Heart left ventricle (tissue), 16 donors: Measurements from ENCODE around the gene MLN. TPM values are rescaled to one million over a fixed set of nuclear protein-coding genes. Genes with fewer than 3 reads are reported as not detected.

Experiments used
- ATAC-seq, 4 donors: fragments of 200-7000 bp; cut with Tn5 transposase; one replicate each; pipeline ENCODE4 v1.9.1; 2020 to 2022; ENCODE audit warnings: moderate library complexity in 4 of 4, mild to moderate bottlenecking in 3 of 4, moderate number of reproducible peaks in 1 of 4
- DNase-seq, 5 donors: peaks; one replicate each; pipeline ENCODE4 v3.0.0-alpha.2; 2020
- H3K27ac ChIP-seq, 12 donors: fragments of 200-600 bp; sonication (generic) in 4 of 12; one replicate each; pipeline versions ENCODE4 v1.5.0 to v1.8.0; 2016 to 2022; ENCODE audit warnings: mild to moderate bottlenecking in 2 of 12
- H3K27me3 ChIP-seq, 9 donors: fragments of 200-600 bp; sonication (generic) in 2 of 9; one replicate each; pipeline versions ENCODE4 v1.5.1 to v1.8.0; 2016 to 2022; ENCODE audit warnings: mild to moderate bottlenecking in 3 of 9
- H3K36me3 ChIP-seq, 9 donors: fragments of 200-600 bp; sonication (generic) in 2 of 9; one replicate each; pipeline versions ENCODE4 v1.5.0 to v1.8.0; 2018 to 2022; ENCODE audit warnings: mild to moderate bottlenecking in 2 of 9
- H3K4me1 ChIP-seq, 12 donors: fragments of 200-600 bp; sonication (generic) in 4 of 12; one replicate each; pipeline versions ENCODE4 v1.5.0 to v1.8.0; 2016 to 2022; ENCODE audit warnings: mild to moderate bottlenecking in 3 of 12
- H3K4me3 ChIP-seq, 12 donors: fragments of 200-600 bp; sonication (generic) in 4 of 12; one replicate each; pipeline versions ENCODE4 v1.5.0 to v1.8.0; 2017 to 2022; ENCODE audit warnings: mild to moderate bottlenecking in 9 of 12, moderate library complexity in 4 of 12
- H3K9me3 ChIP-seq, 12 donors: fragments of 200-600 bp; sonication (generic) in 4 of 12; one replicate each; pipeline versions ENCODE4 v1.5.0 to v1.8.0; 2016 to 2022; ENCODE audit warnings: mild to moderate bottlenecking in 1 of 12
- CTCF ChIP-seq, 12 donors: fragments of 200-600 bp; sonication (generic) in 4 of 12; IDR thresholded peaks; one replicate each; pipeline versions ENCODE4 v1.5.0 to v1.8.0; 2018 to 2022; ENCODE audit warnings: antibody characterized with exemption in 12 of 12, mild to moderate bottlenecking in 5 of 12
- POLR2A ChIP-seq, 2 donors: fragments of 450-650 bp; IDR thresholded peaks; one replicate each; pipeline ENCODE4 v1.6.1; 2017; ENCODE audit warnings: antibody characterized with exemption in 2 of 2, mild to moderate bottlenecking in 2 of 2, moderate library complexity in 2 of 2
- WGBS, 4 donors: extraction: QIAGEN DNeasy Blood & Tissue Kit in 2 of 4; methylation state at CpG; one replicate each; pipeline versions ENCODE4 v1.1.5 to v1.1.7; 2013 to 2018; 5-methylcytosine and 5-hydroxymethylcytosine counted together
- intact Hi-C, 10 donors: fragments of 100-400 bp; cut with DNase I; formaldehyde crosslinking; loops; one replicate each; pipeline versions ENCODE4 v1.11.1 to v1.14.2; 2022
- polyA plus RNA-seq, 2 donors: library from polyadenylated mRNA; stranded (reverse); fragments of 200-250 nt; gene quantifications; one replicate each; pipeline ENCODE4 v1.2.3, GENCODE V29; 2013
- total RNA-seq, 9 donors: library from RNA; depleted of rRNA in 2 of 9; stranded (reverse); fragments of >200 nt in 2 of 9; fragmentation: NEBNext Ultra II Directional in 3 of 9; extraction: Animal tissue kit (Norgen Biotek cat#: 25700) in 3 of 9; gene quantifications; one replicate each; pipeline versions ENCODE4 v1.1.0 to v1.2.4, GENCODE V29; 2016 to 2023
- donor health status: ischemic (EF 13 %, LVEDD 7.1; RV severe dilation, severe dysfunction).
- donor health status: healthy with polysubstance abuse.
- donor health status: DM: no; HTN: yes; CAD: no.
- donor health status: DM: no; HTN: no; CAD: no.
- donor health status: ischemic (EF 25% LVEDD 6.9; RV normal size, moderate dysfunction).
- donor health status: ischemic (EF 25% LVEDD 5.7; RV mildly dilated, moderate dysfunction).
- donor health status: healthy.
- donor health status: DM: yes; HTN: yes; CAD: no.
- donor health status: ischemic (EF 35%, LVEDD 5.7; RV mildly dilated, moderate dysfunction).
- donor health status: nonischemic (EF 11% LVEDD 7.7; RV severe dilation, severe dysfunction).
- donor health status: DM: yes; HTN: yes; CAD: no.
- donor health status: PGD.
- donor health status: ischemic (EF 29% LVEDD 5.4; RV normal size, mild dysfunction).
- donor health status: nonischemic (EF 23%, LVEDD 6.1; RV moderate dilation, normal function).

MLN gene
- total and polyA plus RNA-seq, 11 donors = not detected

- H3K27me3 ChIP-seq = peaks cover 0 to 38% (median 4%) of the 10 kb centered on the region in 9 donors
Measured at GRCh38 chr6:33798343-33798848, 5.4 kb downstream of the MLN start.

GRCh38 chr6:33797626-33798342 lies 6.0 kb downstream of the MLN start:
- TF ChIP-seq CTCF (IDR thresholded peaks at IDR 0.05) (no peak), POLR2A (IDR thresholded peaks at IDR 0.05) (no peak)
- DNase-seq (no peak), ATAC-seq (no peak)
- Histone ChIP-seq H3K36me3 (no peaks in the 10 kb centered on the region), H3K9me3 (no peaks in the 10 kb centered on the region), H3K27ac (no peak overlapping the region), H3K4me3 (no peak overlapping the region), H3K27me3 (peaks cover 0 to 32% (median 4%) of the 10 kb centered on the region in 9 donors), H3K4me1 (no peaks in the 10 kb centered on the region)
- WGBS, 4 donors = 75 to 81% (median 79%) methylated on average over 10 of the region's 10 CpGs
- intact Hi-C loops = no loop called here

More at GRCh38 chr6:33798343-33798848, 5.4 kb downstream of the MLN start:
- ATAC-seq (no peak), DNase-seq (peak in 1 of 5 donors; percentile 51)
- Histone ChIP-seq H3K4me3 (no peak overlapping the region), H3K9me3 (no peaks in the 10 kb centered on the region), H3K4me1 (no peaks in the 10 kb centered on the region), H3K27ac (no peak overlapping the region), H3K36me3 (no peaks in the 10 kb centered on the region)
- WGBS, 4 donors = 84 to 89% (median 86%) methylated on average over 13 of the region's 13 CpGs
- intact Hi-C loops = no loop called here
- TF ChIP-seq CTCF (IDR thresholded peaks at IDR 0.05) (no peak), POLR2A (IDR thresholded peaks at IDR 0.05) (no peak)

- H3K27me3 ChIP-seq = peaks cover 0 to 23% (median 4%) of the 10 kb centered on the region in 9 donors
- no peaks in the 10 kb centered on the region for H3K4me1 ChIP-seq
- no peak overlapping the region for H3K27ac ChIP-seq
- TF ChIP-seq CTCF (IDR thresholded peaks at IDR 0.05) = no peak
- no peak for TF ChIP-seq POLR2A (IDR thresholded peaks at IDR 0.05)
- intact Hi-C loops = no loop called here
- no peaks in the 10 kb centered on the region for H3K9me3 ChIP-seq
- DNase-seq (peak in 1 of 5 donors; percentile 9), ATAC-seq (no peak)
- whole genome bisulfite sequencing, 4 donors = 52 to 62% (median 58%) methylated on average over 12 to 14 of the region's 14 CpGs
- H3K36me3 ChIP-seq = no peaks in the 10 kb centered on the region
- H3K4me3 ChIP-seq = no peak overlapping the region
Measured at GRCh38 chr6:33794910-33795623, 8.7 kb downstream of the MLN start.

- ATAC-seq (no peak), DNase-seq (peak in 1 of 5 donors; percentile 24)
- Histone ChIP-seq H3K4me1 (peaks cover 0 to 7% (median 4%) of the 10 kb centered on the region in 12 donors), H3K9me3 (no peaks in the 10 kb centered on the region), H3K27me3 (peaks cover 0 to 16% (median 0%) of the 10 kb centered on the region in 9 donors), H3K36me3 (no peaks in the 10 kb centered on the region), H3K27ac (no peak overlapping the region), H3K4me3 (no peak overlapping the region)
- no peak for TF ChIP-seq CTCF (IDR thresholded peaks at IDR 0.05)
- TF ChIP-seq POLR2A (IDR thresholded peaks at IDR 0.05) = no peak
- 58 to 68% (median 63%) methylated on average over 10 of the region's 10 CpGs for WGBS, 4 donors
- intact Hi-C loops = no loop called here
Measured at GRCh38 chr6:33792981-33793380, 10.8 kb downstream of the MLN start.
